HFF-Myc (cell line): ENCODE measurements around the gene TNFRSF12A.

ENCODE experiments used
- DNase-seq: peaks from one replicate; pipeline ENCODE4 v3.0.0-alpha.2; 2011; ENCODE audit warnings: low read depth; ENCODE audit errors: extremely low read depth
- H3K4me3 ChIP-seq: replicated peaks from 2 replicates; pipeline ENCODE4 v1.5.1; 2011; ENCODE audit warnings: low read depth, mild to moderate bottlenecking, control low read depth, low read length
- TF ChIP-seq, protein P1 (sequence below): IDR thresholded peaks from 2 replicates; pipeline ENCODE4 v1.5.1; 2012; ENCODE audit warnings: mild to moderate bottlenecking, low read depth, low read length, control low read depth; ENCODE audit errors: missing control alignments

TNFRSF12A gene

GRCh38 chr16:2974319-2975056 is 45.7 kb upstream of the TNFRSF12A start:
- H3K4me3 ChIP-seq: no peak overlapping the region
- TF ChIP-seq, protein P1, sequence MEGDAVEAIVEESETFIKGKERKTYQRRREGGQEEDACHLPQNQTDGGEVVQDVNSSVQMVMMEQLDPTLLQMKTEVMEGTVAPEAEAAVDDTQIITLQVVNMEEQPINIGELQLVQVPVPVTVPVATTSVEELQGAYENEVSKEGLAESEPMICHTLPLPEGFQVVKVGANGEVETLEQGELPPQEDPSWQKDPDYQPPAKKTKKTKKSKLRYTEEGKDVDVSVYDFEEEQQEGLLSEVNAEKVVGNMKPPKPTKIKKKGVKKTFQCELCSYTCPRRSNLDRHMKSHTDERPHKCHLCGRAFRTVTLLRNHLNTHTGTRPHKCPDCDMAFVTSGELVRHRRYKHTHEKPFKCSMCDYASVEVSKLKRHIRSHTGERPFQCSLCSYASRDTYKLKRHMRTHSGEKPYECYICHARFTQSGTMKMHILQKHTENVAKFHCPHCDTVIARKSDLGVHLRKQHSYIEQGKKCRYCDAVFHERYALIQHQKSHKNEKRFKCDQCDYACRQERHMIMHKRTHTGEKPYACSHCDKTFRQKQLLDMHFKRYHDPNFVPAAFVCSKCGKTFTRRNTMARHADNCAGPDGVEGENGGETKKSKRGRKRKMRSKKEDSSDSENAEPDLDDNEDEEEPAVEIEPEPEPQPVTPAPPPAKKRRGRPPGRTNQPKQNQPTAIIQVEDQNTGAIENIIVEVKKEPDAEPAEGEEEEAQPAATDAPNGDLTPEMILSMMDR: no peak
- no peak for DNase-seq

DNA sequence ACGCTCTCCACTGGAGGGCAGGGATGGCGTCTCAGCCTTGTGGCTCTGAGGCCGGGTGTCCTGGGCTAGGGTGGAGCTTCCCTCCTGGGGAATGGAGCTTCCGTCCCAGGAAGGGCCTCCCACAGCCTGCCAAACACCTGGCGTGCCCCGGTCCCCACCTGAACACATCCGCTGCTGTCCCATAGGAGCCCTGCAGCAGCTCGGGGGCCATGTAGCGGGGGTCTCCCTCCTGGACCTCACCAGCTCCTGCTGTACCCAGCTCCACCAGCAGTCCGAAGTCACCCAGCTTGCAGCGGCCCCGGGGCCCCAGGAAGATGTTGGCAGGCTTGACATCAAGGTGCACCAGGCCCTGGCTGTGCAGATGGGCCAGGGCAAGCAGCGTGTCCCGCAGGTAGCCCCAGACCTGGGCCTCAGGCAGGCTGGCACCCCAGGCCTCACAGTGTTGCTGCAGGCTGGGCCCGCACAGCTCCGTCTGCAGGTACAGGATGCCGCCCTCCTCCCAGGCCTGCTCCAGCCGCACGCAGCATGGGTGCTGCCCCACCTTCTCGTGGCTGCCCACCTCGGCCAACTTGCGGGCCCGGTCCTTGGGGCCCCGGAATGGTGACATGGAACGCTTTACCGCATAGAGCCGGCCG is 44.9 kb upstream of the TNFRSF12A start:
- TF ChIP-seq, protein P1: no peak
- no peak for DNase-seq
- no peak overlapping the region for H3K4me3 ChIP-seq

- TF ChIP-seq, protein P1: no peak
- H3K4me3 ChIP-seq: no peak overlapping the region
- DNase-seq: no peak
Observed at GRCh38 chr16:2976201-2976600, 44.0 kb upstream of the TNFRSF12A start.

DNA sequence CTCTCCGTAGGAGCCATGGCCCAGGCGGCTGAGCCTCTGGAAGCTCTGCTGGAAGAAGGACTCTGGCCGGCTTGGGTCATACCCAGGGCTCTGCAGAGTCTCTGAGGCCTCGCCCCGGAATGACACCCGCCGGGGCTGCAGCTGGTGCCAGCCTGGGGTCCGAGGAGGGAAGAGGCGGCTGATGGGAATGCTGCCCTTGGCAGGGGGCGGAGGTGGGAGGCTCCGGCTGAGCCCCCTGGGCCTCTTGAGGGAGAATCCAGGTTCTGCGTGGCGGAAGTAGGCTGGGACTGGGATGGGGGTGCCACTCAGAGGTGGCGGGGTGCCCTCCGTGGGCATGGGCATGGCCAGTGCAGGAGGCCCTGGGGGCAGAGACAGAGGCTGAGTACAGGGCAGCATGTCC is 43.5 kb upstream of the TNFRSF12A start:
- TF ChIP-seq, protein P1: no peak
- no peak for DNase-seq
- no peak overlapping the region for H3K4me3 ChIP-seq

DNA sequence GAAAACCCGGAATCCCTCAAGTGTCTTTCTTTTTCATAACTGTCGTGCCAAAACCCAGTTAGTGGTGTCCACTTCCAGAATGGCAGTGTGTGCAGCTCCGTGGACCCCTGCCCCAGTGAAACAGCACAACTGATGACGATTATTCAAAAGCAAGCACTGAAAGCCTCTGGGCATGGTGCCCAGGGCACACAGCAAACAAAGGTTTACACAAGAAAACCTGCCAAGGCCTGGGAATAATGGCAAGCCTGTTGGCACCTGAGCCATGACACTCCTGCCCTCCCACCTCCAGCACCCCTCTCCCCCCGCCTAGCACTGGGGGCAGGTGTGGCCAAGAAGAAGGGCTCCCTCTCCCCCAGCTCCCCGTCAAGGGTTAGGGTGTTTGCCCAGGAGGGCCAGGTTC is 42.7 kb upstream of the TNFRSF12A start:
- H3K4me3 ChIP-seq: no peak overlapping the region
- DNase-seq: no peak

DNA sequence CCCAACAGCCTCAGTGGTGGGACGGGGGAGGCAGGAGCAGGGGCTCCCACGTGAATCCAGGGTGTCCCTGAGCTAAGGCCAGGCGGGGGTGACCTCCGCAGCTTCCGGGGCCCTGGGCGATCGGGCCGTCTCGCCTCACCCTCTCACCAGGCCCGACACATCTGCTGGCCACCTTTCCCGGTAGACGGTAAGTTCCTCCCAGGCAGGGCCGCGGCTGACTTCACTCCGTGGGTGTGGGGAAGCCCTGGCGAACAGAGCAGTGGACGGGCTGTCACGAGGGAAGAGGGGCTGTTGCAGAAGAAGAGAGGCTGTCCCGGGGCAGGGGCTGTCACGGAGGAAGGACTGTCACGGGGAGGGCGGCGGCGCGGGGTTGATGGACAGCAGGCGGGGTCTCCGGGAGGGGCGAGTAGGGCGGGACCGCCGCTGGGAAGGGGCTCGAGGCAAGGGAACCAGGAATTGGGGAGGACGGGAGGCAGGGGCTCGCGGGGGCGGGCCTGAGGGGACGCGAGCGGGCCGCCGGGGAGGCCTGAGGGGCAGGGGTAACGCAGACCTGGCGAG is 40.4 kb upstream of the TNFRSF12A start:
- no peak for DNase-seq
- peak overlapping the region; percentile 65 for H3K4me3 ChIP-seq
- TF ChIP-seq, protein P1: no peak

More for the DNA sequence above, 42.7 kb upstream of the TNFRSF12A start:
- TF ChIP-seq, protein P1: no peak
